Measurements from ENCODE around the gene PPM1L. TPM values are rescaled to one million over a fixed set of nuclear protein-coding genes. Genes with fewer than 3 reads are reported as not detected.

The PPM1L gene
- total and polyA plus RNA-seq, 2 of the 13 experiments (the other 11 are each of a cell fraction or from before 2014, with no cell fraction given) = 0.22 to 1.4 TPM

- Histone ChIP-seq H3K27me3 (ENCODE audit: control insufficient read depth in 1 of 2, insufficient read depth in 2 of 2, low read length in 2 of 2) (no peaks in the 10 kb centered on the region), H4K20me1 (ENCODE audit: insufficient read depth, low read length) (no peaks in the 10 kb centered on the region), H3K36me3 (replicated peaks in 1 of 2; ENCODE audit: control insufficient read depth in 1 of 2, insufficient read depth in 2 of 2, low read length in 2 of 2) (no peaks in the 10 kb centered on the region), H3K4me2 (ENCODE audit: low read depth, low read length) (no peak within 1 kb of the TSS; the same call in 1 of the 2 replicates), H3K4me1 (ENCODE audit: insufficient read depth, low read length) (peaks cover 10% of the 10 kb centered on the region), H3K9ac (ENCODE audit: insufficient read depth, low read depth, low read length) (no peak within 1 kb of the TSS), H3K79me2 (ENCODE audit: insufficient read depth, low read length) (no peaks in the 10 kb centered on the region), H3K27ac (ENCODE audit: extremely low read length, insufficient read depth, low read length) (no peak within 1 kb of the TSS), H3K9me3 (ENCODE audit: low read length) (no peaks in the 10 kb centered on the region), H3K4me3 (replicated peaks in 1 of 3; ENCODE audit: insufficient read depth in 1 of 3, low read depth in 2 of 3, low read length in 3 of 3) (no peak within 1 kb of the TSS), H2AFZ (ENCODE audit: low read length) (no peak within 1 kb of the TSS)
- intact Hi-C loops (cut with micrococcal nuclease; ENCODE audit: unreplicated experiment) = no loop called here
- no peak for DNase-seq (ENCODE audit: low spot score)
- 75% methylated on average over 72 of the region's 97 CpGs for WGBS (ENCODE audit: low lambda C conversion rate)
- in situ Hi-C loops (cut with HindIII; ENCODE audit: extremely low pct_ligation_motif_present, low pct_unique_long_range_greater_than_20kb) = no loop called here
- no TSS peak for BruUV-seq (replicated peaks)
- POLR2A ChIA-PET = no interaction called here
- no peak for FAIRE-seq
- peak; percentile 29; the same call in 1 of the 3 replicates for ATAC-seq
- CTCF ChIA-PET (ENCODE audit: low intra/inter-chr PET ratio, low total read pairs) = no interaction called here
- TF ChIP-seq ZNF720 (CRISPR knock-in tag; IDR thresholded peaks at IDR 0.05) (no peak), ZFY (CRISPR knock-in tag; IDR thresholded peaks at IDR 0.05) (no peak), GPBP1L1 (CRISPR knock-in tag; IDR thresholded peaks at IDR 0.05) (no peak), PRDM15 (CRISPR knock-in tag; IDR thresholded peaks at IDR 0.05) (no peak), MIXL1 (CRISPR knock-in tag; IDR thresholded peaks at IDR 0.05) (no peak), GFI1 (CRISPR knock-in tag; IDR thresholded peaks at IDR 0.05; ENCODE audit: borderline replicate concordance) (no peak), EED (CRISPR knock-in tag; IDR thresholded peaks at IDR 0.05) (no peak), ZKSCAN5 (CRISPR knock-in tag; IDR thresholded peaks at IDR 0.05) (no peak), RXRB (CRISPR knock-in tag; IDR thresholded peaks at IDR 0.05; ENCODE audit: borderline replicate concordance) (no peak), ZNF557 (CRISPR knock-in tag; IDR thresholded peaks at IDR 0.05) (no peak), ZBTB26 (CRISPR knock-in tag; IDR thresholded peaks at IDR 0.05; ENCODE audit: borderline replicate concordance) (no peak), ZNF280B (CRISPR knock-in tag; IDR thresholded peaks at IDR 0.05; ENCODE audit: borderline replicate concordance) (no peak), ZNF350 (CRISPR knock-in tag; IDR thresholded peaks at IDR 0.05; ENCODE audit: borderline replicate concordance, low read depth) (no peak), NFYB (CRISPR knock-in tag; IDR thresholded peaks at IDR 0.05) (no peak), ZNF382 (CRISPR knock-in tag; IDR thresholded peaks at IDR 0.05; ENCODE audit: borderline replicate concordance) (no peak), ZNF24 (IDR thresholded peaks at IDR 0.05) (no peak), ZFP62 (CRISPR knock-in tag; IDR thresholded peaks at IDR 0.05) (no peak)
These were observed 348.8 kb downstream of the PPM1L start, which contains the start of gene B3GALNT1 for GRCh38 chr3:161104561-161105551. B3GALNT1 (minus strand) TSS chr3:161105349; CDS start chr3:161086754, 18,595 bp downstream.

All from HepG2 (cell line).